OCI-LY1 (cell line): Measurements from ENCODE around the gene SGCD.

Experiments
- H2AFZ ChIP-seq: fragments of 200-600 bp; sonication (generic), shearing (Covaris generic); 2 replicates; pipeline ENCODE4 v1.6.0; 2014; ENCODE audit warnings: antibody characterized with exemption, mild to moderate bottlenecking, low read length
- H3F3A ChIP-seq: fragments of 200-600 bp; sonication (generic), shearing (Covaris generic); 2 replicates; pipeline ENCODE4 v1.6.0; 2014; ENCODE audit warnings: mild to moderate bottlenecking, antibody characterized with exemption, low read length, moderate library complexity; ENCODE audit not compliant: insufficient read depth
- H3K27ac ChIP-seq: fragments of 200-600 bp; sonication (generic); 2 replicates; pipeline ENCODE4 v1.5.1; 2014; ENCODE audit warnings: low read length, mixed run types, mild to moderate bottlenecking, low read depth; ENCODE audit not compliant: poor library complexity, severe bottlenecking
- H3K27me3 ChIP-seq: fragments of 200-600 bp; sonication (generic); 2 replicates; pipeline ENCODE4 v1.6.0; 2014; ENCODE audit warnings: antibody characterized with exemption, mild to moderate bottlenecking, low read length, moderate library complexity; ENCODE audit not compliant: insufficient read depth
- H3K36me3 ChIP-seq: fragments of 200-600 bp; sonication (generic); 2 replicates; pipeline ENCODE4 v1.6.1; 2014; ENCODE audit warnings: mild to moderate bottlenecking, antibody characterized with exemption, low read length, moderate library complexity, mixed read lengths; ENCODE audit not compliant: insufficient read depth
- H3K4me1 ChIP-seq: fragments of 200-600 bp; sonication (generic); 2 replicates; pipeline ENCODE4 v1.5.1; 2014; ENCODE audit warnings: mild to moderate bottlenecking, low read length, moderate library complexity; ENCODE audit not compliant: insufficient read depth, severe bottlenecking
- H3K4me2 ChIP-seq: fragments of 200-600 bp; sonication (generic), shearing (Covaris generic); 2 replicates; pipeline ENCODE4 v1.6.1; 2014; ENCODE audit warnings: low read length
- H3K4me3 ChIP-seq: fragments of 200-600 bp; sonication (generic); 2 replicates; pipeline ENCODE4 v1.5.1; 2014; ENCODE audit warnings: low read length, low read depth, mild to moderate bottlenecking, mixed read lengths; ENCODE audit not compliant: poor library complexity, severe bottlenecking
- H3K79me2 ChIP-seq: fragments of 200-600 bp; shearing (Covaris generic); 2 replicates; pipeline ENCODE4 v1.6.1; 2016; ENCODE audit warnings: mixed run types, low read length, mixed read lengths; ENCODE audit not compliant: insufficient read depth
- H3K9ac ChIP-seq: fragments of 200-600 bp; sonication (generic), shearing (Covaris generic); 2 replicates; pipeline ENCODE4 v1.6.1; 2014; ENCODE audit warnings: mild to moderate bottlenecking, low read length, mixed read lengths
- H3K9me2 ChIP-seq: fragments of 200-600 bp; sonication (generic), shearing (Covaris generic); 2 replicates; pipeline ENCODE4 v1.6.1; 2014; ENCODE audit warnings: low read depth, mild to moderate bottlenecking, low read length, mixed read lengths
- H3K9me3 ChIP-seq: fragments of 200-600 bp; shearing (Covaris generic); 2 replicates; pipeline ENCODE4 v1.6.1; 2014; ENCODE audit warnings: low read length, mixed read lengths
- H4K20me1 ChIP-seq: fragments of 200-600 bp; sonication (generic), shearing (Covaris generic); 2 replicates; pipeline ENCODE4 v1.6.0; 2016; ENCODE audit warnings: mild to moderate bottlenecking, low read length; ENCODE audit not compliant: insufficient read depth
- CTCF ChIP-seq: fragments of 200-600 bp; sonication (generic), shearing (Covaris generic); IDR thresholded peaks from 2 replicates; pipeline ENCODE4 v1.5.1; 2017; ENCODE audit warnings: mild to moderate bottlenecking, antibody characterized with exemption, low read length, moderate library complexity, mixed read lengths
- EZH2 ChIP-seq: fragments of 200-600 bp; sonication (generic), shearing (Covaris generic); IDR thresholded peaks from 2 replicates; pipeline ENCODE4 v1.8.0; 2017; ENCODE audit warnings: borderline replicate concordance, mixed run types, mild to moderate bottlenecking, antibody characterized with exemption, low read length, moderate library complexity, mixed read lengths

The SGCD gene

GRCh38 chr5:156675395-156675794, 348.4 kb downstream of the SGCD start:
- TF ChIP-seq CTCF (no peak), EZH2 (no peak)
- no peak overlapping the region for H3K9ac ChIP-seq
- H2AFZ ChIP-seq = no peak overlapping the region
- H3K27me3 ChIP-seq = no peaks in the 10 kb centered on the region
- no peak overlapping the region for H3K27ac ChIP-seq
- no peak overlapping the region for H3K4me2 ChIP-seq
- H3F3A ChIP-seq = no peaks in the 10 kb centered on the region
- H3K9me3 ChIP-seq = no peaks in the 10 kb centered on the region
- H3K79me2 ChIP-seq = no peaks in the 10 kb centered on the region
- no peaks in the 10 kb centered on the region for H3K36me3 ChIP-seq
- H3K9me2 ChIP-seq = no peaks in the 10 kb centered on the region
- no peaks in the 10 kb centered on the region for H3K4me1 ChIP-seq
- no peak overlapping the region for H3K4me3 ChIP-seq
- H4K20me1 ChIP-seq = no peaks in the 10 kb centered on the region

GRCh38 chr5:156677963-156678362, 351.0 kb downstream of the SGCD start:
- H3K27ac ChIP-seq = no peak overlapping the region

GRCh38 chr5:156678484-156678883, 351.5 kb downstream of the SGCD start:
- Histone ChIP-seq H3K27ac (no peak overlapping the region), H3K4me3 (no peak overlapping the region), H4K20me1 (no peaks in the 10 kb centered on the region), H3K36me3 (no peaks in the 10 kb centered on the region), H3F3A (no peaks in the 10 kb centered on the region), H2AFZ (no peak overlapping the region), H3K9ac (no peak overlapping the region), H3K27me3 (no peaks in the 10 kb centered on the region), H3K9me2 (no peaks in the 10 kb centered on the region), H3K79me2 (no peaks in the 10 kb centered on the region), H3K4me1 (no peaks in the 10 kb centered on the region), H3K9me3 (no peaks in the 10 kb centered on the region), H3K4me2 (no peak overlapping the region)
- TF ChIP-seq CTCF (no peak), EZH2 (no peak)

More at GRCh38 chr5:156677963-156678362, 351.0 kb downstream of the SGCD start:
- Histone ChIP-seq H3K79me2 (no peaks in the 10 kb centered on the region), H4K20me1 (no peaks in the 10 kb centered on the region), H3K9ac (no peak overlapping the region), H3K4me1 (no peaks in the 10 kb centered on the region), H3K27me3 (no peaks in the 10 kb centered on the region), H3K9me3 (no peaks in the 10 kb centered on the region), H3K4me2 (no peak overlapping the region), H3K36me3 (no peaks in the 10 kb centered on the region), H3K9me2 (no peaks in the 10 kb centered on the region), H3K4me3 (no peak overlapping the region), H2AFZ (no peak overlapping the region), H3F3A (no peaks in the 10 kb centered on the region)
- TF ChIP-seq CTCF (no peak), EZH2 (no peak)
